H9 (cell line): ENCODE results near the gene ODF2. TPM values are rescaled to one million over a fixed set of nuclear protein-coding genes. Genes with fewer than 3 reads are reported as not detected.

Experiments
- DNase-seq: peaks from one replicate; pipeline ENCODE4 v3.0.0-alpha.2; 2017
- H2AFZ ChIP-seq: one replicate; pipeline ENCODE4 v1.6.1; 2013; ENCODE audit warnings: mild to moderate bottlenecking, low read length, control low read depth, moderate library complexity
- H2AK5ac ChIP-seq: 2 replicates; pipeline ENCODE4 v1.6.1; 2013; ENCODE audit warnings: low read length, control low read depth, mixed read lengths; ENCODE audit not compliant: insufficient read length
- H2BK120ac ChIP-seq: one replicate; pipeline ENCODE4 v1.6.1; 2013; ENCODE audit warnings: low read depth, mild to moderate bottlenecking, low read length, control low read depth, inconsistent platforms; ENCODE audit not compliant: poor library complexity, severe bottlenecking
- H2BK12ac ChIP-seq: 2 replicates; pipeline ENCODE4 v1.6.1; 2013; ENCODE audit warnings: low read length, control low read depth, mixed read lengths, low read depth; ENCODE audit not compliant: insufficient read length
- H2BK15ac ChIP-seq: 2 replicates; pipeline ENCODE4 v1.6.1; 2013; ENCODE audit warnings: low read depth, low read length, control low read depth
- H2BK20ac ChIP-seq: one replicate; pipeline ENCODE4 v1.6.1; 2013; ENCODE audit warnings: low read depth, mild to moderate bottlenecking, low read length, control low read depth, inconsistent platforms; ENCODE audit not compliant: poor library complexity, severe bottlenecking
- H2BK5ac ChIP-seq: 2 replicates; pipeline ENCODE4 v1.6.1; 2013; ENCODE audit warnings: low read length, control low read depth, mixed read lengths; ENCODE audit not compliant: insufficient read length
- H3K14ac ChIP-seq: 2 replicates; pipeline ENCODE4 v1.6.1; 2013; ENCODE audit warnings: low read length, control low read depth; ENCODE audit not compliant: insufficient read depth
- H3K18ac ChIP-seq: 2 replicates; pipeline ENCODE4 v1.6.1; 2013; ENCODE audit warnings: low read depth, mild to moderate bottlenecking, mixed read lengths, low read length, control low read depth; ENCODE audit not compliant: insufficient read length
- H3K23ac ChIP-seq: 2 replicates; pipeline ENCODE4 v1.6.1; 2013; ENCODE audit warnings: low read length, control low read depth, mixed read lengths, low read depth; ENCODE audit not compliant: insufficient read length
- H3K23me2 ChIP-seq: 2 replicates; pipeline ENCODE4 v1.6.1; 2013; ENCODE audit warnings: low read depth, mild to moderate bottlenecking, mixed read lengths, low read length, control low read depth; ENCODE audit not compliant: insufficient read length, poor library complexity, severe bottlenecking
- H3K27ac ChIP-seq: 2 replicates; pipeline ENCODE4 v1.5.1; 2013; ENCODE audit warnings: low read length, control low read depth, mixed read lengths, low read depth; ENCODE audit not compliant: insufficient read length
- H3K27me3 ChIP-seq: 2 replicates; pipeline ENCODE4 v1.6.1; 2013; ENCODE audit warnings: low read length, control low read depth, inconsistent platforms; ENCODE audit not compliant: insufficient read depth
- H3K4ac ChIP-seq: 2 replicates; pipeline ENCODE4 v1.6.1; 2013; ENCODE audit warnings: low read depth, mild to moderate bottlenecking, control low read depth, inconsistent platforms, low read length, moderate library complexity
- H3K4me1 ChIP-seq: 2 replicates; pipeline ENCODE4 v1.6.1; 2013; ENCODE audit warnings: low read length, control low read depth, inconsistent platforms; ENCODE audit not compliant: insufficient read depth
- H3K4me2 ChIP-seq: 2 replicates; pipeline ENCODE4 v1.6.1; 2013; ENCODE audit warnings: low read length, control low read depth, mixed read lengths; ENCODE audit not compliant: insufficient read length, insufficient read depth
- H3K56ac ChIP-seq: 2 replicates; pipeline ENCODE4 v1.6.1; 2013; ENCODE audit warnings: low read depth, mild to moderate bottlenecking, mixed read lengths, low read length, control low read depth; ENCODE audit not compliant: insufficient read length
- H3K79me1 ChIP-seq: 2 replicates; pipeline ENCODE4 v1.6.1; 2013; ENCODE audit warnings: low read depth, mild to moderate bottlenecking, moderate library complexity, low read length, control low read depth, inconsistent platforms; ENCODE audit not compliant: insufficient read depth, poor library complexity, severe bottlenecking
- H3K79me2 ChIP-seq: 2 replicates; pipeline ENCODE4 v1.6.1; 2013; ENCODE audit warnings: low read length, control low read depth, inconsistent platforms; ENCODE audit not compliant: insufficient read depth
- H3K9ac ChIP-seq: 2 replicates; pipeline ENCODE4 v1.6.1; 2013; ENCODE audit warnings: low read length, control low read depth, mixed read lengths; ENCODE audit not compliant: insufficient read length; ENCODE audit errors: extremely low read depth
- H3K9me3 ChIP-seq: one replicate; pipeline ENCODE4 v1.6.1; 2013; ENCODE audit warnings: low read depth, low read length, inconsistent platforms; ENCODE audit not compliant: control insufficient read depth
- H3T11ph ChIP-seq: one replicate; pipeline ENCODE4 v1.6.1; 2013; ENCODE audit warnings: mild to moderate bottlenecking, low read length, control low read depth, inconsistent platforms
- H4K20me1 ChIP-seq: one replicate; pipeline ENCODE4 v1.6.1; 2013; ENCODE audit not compliant: control insufficient read depth, insufficient read length, insufficient read depth
- H4K5ac ChIP-seq: 2 replicates; pipeline ENCODE4 v1.6.1; 2013; ENCODE audit warnings: low read depth, mild to moderate bottlenecking, mixed read lengths, low read length, control low read depth; ENCODE audit not compliant: insufficient read length
- H4K8ac ChIP-seq: replicated peaks from 2 replicates; pipeline ENCODE4 v1.6.1; 2013; ENCODE audit warnings: low read length, control low read depth, mixed read lengths, low read depth; ENCODE audit not compliant: insufficient read length
- H4K91ac ChIP-seq: 2 replicates; pipeline ENCODE4 v1.6.1; 2013; ENCODE audit warnings: low read depth, mild to moderate bottlenecking, moderate library complexity, mixed read lengths, low read length, control low read depth; ENCODE audit not compliant: insufficient read length
- H3K27ac Mint-ChIP-seq, 3 experiments: 2 replicates in 2 of 3; 3 replicates in 1 of 3; pipeline ENCODE4 v1.8.0; 2020 to 2021; ENCODE audit warnings: mixed read lengths in 3 of 3, mild to moderate bottlenecking in 1 of 3, moderate library complexity in 1 of 3
- H3K27me3 Mint-ChIP-seq: 2 replicates; pipeline ENCODE4 v1.8.0; 2021; ENCODE audit warnings: low read depth, mild to moderate bottlenecking, moderate library complexity, mixed read lengths
- H3K36me3 Mint-ChIP-seq, 3 experiments: 2 replicates in 2 of 3; 3 replicates in 1 of 3; pipeline ENCODE4 v1.8.0; 2020 to 2021; ENCODE audit warnings: low read depth in 3 of 3, mixed read lengths in 3 of 3; ENCODE audit not compliant: insufficient read depth in 1 of 3
- H3K4me1 Mint-ChIP-seq, 2 experiments: 2 replicates each; pipeline ENCODE4 v1.8.0; 2020; ENCODE audit warnings: mixed read lengths in 2 of 2
- H3K4me3 Mint-ChIP-seq, 2 experiments: 2 replicates in 1 of 2; 3 replicates in 1 of 2; pipeline ENCODE4 v1.8.0; 2020 to 2021; ENCODE audit warnings: mild to moderate bottlenecking in 2 of 2, mixed read lengths in 2 of 2, moderate library complexity in 1 of 2
- H3K9me3 Mint-ChIP-seq, 2 experiments: 2 replicates in 1 of 2; 3 replicates in 1 of 2; pipeline ENCODE4 v1.8.0; 2020; ENCODE audit warnings: mild to moderate bottlenecking in 2 of 2, mixed read lengths in 2 of 2, moderate library complexity in 1 of 2
- CTCF ChIP-seq: fragments of 200-600 bp; sonication (generic); conservative IDR thresholded peaks from 3 replicates; pipeline ENCODE4 v1.8.0; 2021; ENCODE audit warnings: antibody characterized with exemption, mild to moderate bottlenecking
- WGBS: extraction: QIAGEN DNeasy Blood & Tissue Kit; methylation state at CpG from one replicate; pipeline ENCODE4 v1.1.7; 2013; ENCODE audit warnings: missing lambda C conversion rate, low lambda C conversion rate, mixed read lengths; ENCODE audit not compliant: insufficient read length; ENCODE audit errors: extremely low coverage; 5-methylcytosine and 5-hydroxymethylcytosine counted together
- total RNA-seq: library from RNA; stranded (reverse); gene quantifications from 2 replicates; pipeline ENCODE4 v1.2.1, GENCODE V29; 2021

The ODF2 gene
- total RNA-seq, 1 experiment from 2014 or later, result 16.7 TPM

DNA sequence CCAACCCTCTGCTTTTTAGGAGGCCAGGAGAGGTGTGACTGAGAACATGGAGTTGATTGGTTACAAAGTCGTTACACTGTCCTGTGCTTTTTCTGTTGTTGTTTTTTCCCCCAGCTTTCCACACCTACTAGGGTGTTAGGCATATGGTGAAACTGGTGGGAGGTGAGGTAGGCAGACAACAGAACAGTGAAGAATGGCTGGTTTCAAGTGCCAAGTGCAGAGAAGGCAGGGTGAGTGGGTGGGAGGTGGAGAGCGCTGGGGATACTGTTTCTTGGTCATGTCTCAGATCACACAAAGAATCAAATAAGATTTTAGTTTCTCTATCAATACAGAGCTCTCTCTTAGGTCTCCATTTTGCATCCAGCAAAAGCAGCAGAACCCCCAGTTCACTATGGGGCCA lies 94.4 kb downstream of the ODF2 start:
- DNase-seq, result no peak
- no peak overlapping the region for H3K27ac ChIP-seq
- H3K18ac ChIP-seq, result no peak overlapping the region
- no peak overlapping the region for H4K8ac ChIP-seq
- H2AFZ ChIP-seq, result no peak overlapping the region
- H3K23ac ChIP-seq, result no peak overlapping the region
- no peak overlapping the region for H3T11ph ChIP-seq
- no peaks in the 10 kb centered on the region for H4K20me1 ChIP-seq
- no peaks in the 10 kb centered on the region for H3K79me1 ChIP-seq
- Mint-ChIP-seq H3K36me3 (no peaks in the 10 kb centered on the region), H3K27me3 (peaks cover 3% of the 10 kb centered on the region; the same call in 1 of the 2 replicates), H3K4me3 (peak overlapping the region in 1 of 2 experiments; percentile 34; a peak in 2 of 5 replicates), H3K4me1 (peaks cover 11 to 20% of the 10 kb centered on the region in 2 experiments), H3K9me3 (no peaks in the 10 kb centered on the region; a peak in 1 of 5 replicates), H3K27ac (no peak overlapping the region)
- no peak overlapping the region for H4K5ac ChIP-seq
- no peak overlapping the region for H2BK12ac ChIP-seq
- no peak overlapping the region for H3K14ac ChIP-seq
- H3K27me3 ChIP-seq, result no peaks in the 10 kb centered on the region
- WGBS, result no CpG with 5 or more reads among the region's 2 CpGs
- H3K9ac ChIP-seq, result no peak overlapping the region
- H3K56ac ChIP-seq, result no peak overlapping the region
- H4K91ac ChIP-seq, result no peak overlapping the region
- H2BK15ac ChIP-seq, result no peak overlapping the region
- H3K9me3 ChIP-seq, result no peaks in the 10 kb centered on the region
- no peak for TF ChIP-seq CTCF
- no peak overlapping the region for H2BK120ac ChIP-seq
- H3K23me2 ChIP-seq, result peaks cover 4% of the 10 kb centered on the region
- no peak overlapping the region for H2AK5ac ChIP-seq
- no peak overlapping the region for H3K4me2 ChIP-seq
- no peaks in the 10 kb centered on the region; the same call in 1 of the 2 replicates for H3K79me2 ChIP-seq
- no peak overlapping the region for H2BK5ac ChIP-seq
- no peak overlapping the region for H2BK20ac ChIP-seq
- H3K4me1 ChIP-seq, result peaks cover 9% of the 10 kb centered on the region
- no peak overlapping the region for H3K4ac ChIP-seq

Other genes starting within 250 kb of the ODF2 start
- gene GOLGA2, start 180.0 kb upstream of the ODF2 start, total RNA-seq, result 44.2 and 51.0 TPM in 2 replicates
- 25.0 and 25.6 TPM in 2 replicates for gene SWI5, start 179.7 kb upstream of the ODF2 start, total RNA-seq
- gene TRUB2, start 133.6 kb upstream of the ODF2 start, total RNA-seq, result 38.3 and 39.8 TPM in 2 replicates
- 34.8 and 38.4 TPM in 2 replicates for gene COQ4, start 133.2 kb upstream of the ODF2 start, total RNA-seq
- 17.0 and 17.2 TPM in 2 replicates for gene SLC27A4, start 115.5 kb upstream of the ODF2 start, total RNA-seq
- 46.1 and 46.6 TPM in 2 replicates for gene URM1, start 84.6 kb upstream of the ODF2 start, total RNA-seq
- gene CERCAM, start 35.1 kb upstream of the ODF2 start, total RNA-seq, result 5.4 and 5.9 TPM in 2 replicates
- 17.9 and 19.0 TPM in 2 replicates for gene GLE1, start 48.7 kb downstream of the ODF2 start, total RNA-seq
- 210 and 213 TPM in 2 replicates for gene SPTAN1, start 96.6 kb downstream of the ODF2 start, total RNA-seq
- gene DYNC2I2, start 200.8 kb downstream of the ODF2 start, total RNA-seq, result 58.6 and 62.2 TPM in 2 replicates
- 1,148 and 1,158 TPM in 2 replicates for gene SET, start 233.2 kb downstream of the ODF2 start, total RNA-seq
- gene PKN3, start 246.5 kb downstream of the ODF2 start, total RNA-seq, result 23.8 and 25.0 TPM in 2 replicates